Osteoblast (primary cell): ENCODE data around the gene ALOX5. TPM values are rescaled to one million over a fixed set of nuclear protein-coding genes. Genes with fewer than 3 reads are reported as not detected.

ENCODE experiments used
- DNase-seq: peaks from one replicate; pipeline ENCODE4 v3.0.0; 2011; ENCODE audit warnings: low spot score, mixed read lengths; ENCODE audit not compliant: insufficient read length; ENCODE audit errors: missing footprints
- H2AFZ ChIP-seq: 2 replicates; pipeline ENCODE4 v1.6.0; 2011; ENCODE audit warnings: mild to moderate bottlenecking, low read length
- H3K27ac ChIP-seq: 2 replicates; pipeline ENCODE4 v1.5.1; 2011; ENCODE audit warnings: mild to moderate bottlenecking, low read depth, low read length, moderate library complexity
- H3K27me3 ChIP-seq: 2 replicates; pipeline ENCODE4 v1.6.0; 2012; ENCODE audit warnings: mild to moderate bottlenecking, control low read depth, inconsistent platforms, low read length, moderate library complexity; ENCODE audit not compliant: insufficient read depth
- H3K36me3 ChIP-seq: 2 replicates; pipeline ENCODE4 v1.5.1; 2011; ENCODE audit warnings: mild to moderate bottlenecking, low read length, control low read depth, moderate library complexity; ENCODE audit not compliant: insufficient read depth
- H3K4me1 ChIP-seq: 2 replicates; pipeline ENCODE4 v1.5.1; 2011; ENCODE audit warnings: mild to moderate bottlenecking, low read length, control low read depth, moderate library complexity; ENCODE audit not compliant: insufficient read depth
- H3K4me2 ChIP-seq: 2 replicates; pipeline ENCODE4 v1.6.0; 2011; ENCODE audit warnings: mild to moderate bottlenecking, low read length; ENCODE audit not compliant: insufficient read depth
- H3K4me3 ChIP-seq: fragments of 200-600 bp; sonication (generic); 3 replicates; pipeline ENCODE4 v1.5.1; 2012; ENCODE audit warnings: mild to moderate bottlenecking, low read length, inconsistent platforms; ENCODE audit not compliant: insufficient read depth
- H3K79me2 ChIP-seq: 2 replicates; pipeline ENCODE4 v1.6.0; 2012; ENCODE audit warnings: mild to moderate bottlenecking, low read length, control low read depth, inconsistent platforms; ENCODE audit not compliant: insufficient read depth
- H3K9me3 ChIP-seq: 2 replicates; pipeline ENCODE4 v1.5.1; 2011; ENCODE audit warnings: low read depth, low read length, control low read depth
- H4K20me1 ChIP-seq: 2 replicates; pipeline ENCODE4 v1.6.0; 2012; ENCODE audit warnings: mild to moderate bottlenecking, low read length, control low read depth; ENCODE audit not compliant: insufficient read depth
- total RNA-seq: library from RNA; depleted of rRNA; stranded (reverse); fragments of >200 nt; gene quantifications from 2 replicates; pipeline ENCODE4 v1.2.3, GENCODE V29; 2012
- TF ChIP-seq, protein P1 (sequence below): IDR thresholded peaks from 2 replicates; pipeline ENCODE4 v1.5.1; 2011; ENCODE audit warnings: mild to moderate bottlenecking, low read depth, low read length, moderate library complexity; ENCODE audit errors: extremely low read depth

The ALOX5 gene
- total RNA-seq, 1 donor, result not detected

DNA sequence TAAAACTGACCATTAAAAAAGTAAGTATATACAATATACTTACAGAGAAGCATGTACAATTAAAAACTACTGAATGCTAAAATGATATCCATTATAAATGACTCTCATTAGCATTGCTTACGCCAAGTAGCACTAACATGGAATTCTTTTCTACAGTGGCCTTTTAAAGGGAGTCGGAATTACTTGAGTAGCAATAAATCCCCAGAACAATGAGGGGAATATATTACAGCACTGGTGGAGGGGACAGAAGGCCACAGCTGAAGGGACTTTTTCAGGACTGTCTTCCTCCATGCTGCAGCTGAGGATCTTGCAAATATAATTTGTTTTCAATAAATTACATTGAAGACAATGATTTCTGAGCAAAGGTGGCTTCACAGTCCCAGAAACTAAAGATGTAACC, 97.0 kb downstream of the ALOX5 start:
- TF ChIP-seq, protein P1, sequence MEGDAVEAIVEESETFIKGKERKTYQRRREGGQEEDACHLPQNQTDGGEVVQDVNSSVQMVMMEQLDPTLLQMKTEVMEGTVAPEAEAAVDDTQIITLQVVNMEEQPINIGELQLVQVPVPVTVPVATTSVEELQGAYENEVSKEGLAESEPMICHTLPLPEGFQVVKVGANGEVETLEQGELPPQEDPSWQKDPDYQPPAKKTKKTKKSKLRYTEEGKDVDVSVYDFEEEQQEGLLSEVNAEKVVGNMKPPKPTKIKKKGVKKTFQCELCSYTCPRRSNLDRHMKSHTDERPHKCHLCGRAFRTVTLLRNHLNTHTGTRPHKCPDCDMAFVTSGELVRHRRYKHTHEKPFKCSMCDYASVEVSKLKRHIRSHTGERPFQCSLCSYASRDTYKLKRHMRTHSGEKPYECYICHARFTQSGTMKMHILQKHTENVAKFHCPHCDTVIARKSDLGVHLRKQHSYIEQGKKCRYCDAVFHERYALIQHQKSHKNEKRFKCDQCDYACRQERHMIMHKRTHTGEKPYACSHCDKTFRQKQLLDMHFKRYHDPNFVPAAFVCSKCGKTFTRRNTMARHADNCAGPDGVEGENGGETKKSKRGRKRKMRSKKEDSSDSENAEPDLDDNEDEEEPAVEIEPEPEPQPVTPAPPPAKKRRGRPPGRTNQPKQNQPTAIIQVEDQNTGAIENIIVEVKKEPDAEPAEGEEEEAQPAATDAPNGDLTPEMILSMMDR, result no peak
- Histone ChIP-seq H3K4me2 (no peak overlapping the region), H3K27ac (no peak overlapping the region), H3K79me2 (peaks cover 3% of the 10 kb centered on the region), H3K4me1 (no peaks in the 10 kb centered on the region), H3K27me3 (no peaks in the 10 kb centered on the region), H4K20me1 (peaks cover 13% of the 10 kb centered on the region), H3K4me3 (no peak overlapping the region), H2AFZ (no peak overlapping the region), H3K36me3 (no peaks in the 10 kb centered on the region), H3K9me3 (no peaks in the 10 kb centered on the region)
- DNase-seq, result no peak

DNA sequence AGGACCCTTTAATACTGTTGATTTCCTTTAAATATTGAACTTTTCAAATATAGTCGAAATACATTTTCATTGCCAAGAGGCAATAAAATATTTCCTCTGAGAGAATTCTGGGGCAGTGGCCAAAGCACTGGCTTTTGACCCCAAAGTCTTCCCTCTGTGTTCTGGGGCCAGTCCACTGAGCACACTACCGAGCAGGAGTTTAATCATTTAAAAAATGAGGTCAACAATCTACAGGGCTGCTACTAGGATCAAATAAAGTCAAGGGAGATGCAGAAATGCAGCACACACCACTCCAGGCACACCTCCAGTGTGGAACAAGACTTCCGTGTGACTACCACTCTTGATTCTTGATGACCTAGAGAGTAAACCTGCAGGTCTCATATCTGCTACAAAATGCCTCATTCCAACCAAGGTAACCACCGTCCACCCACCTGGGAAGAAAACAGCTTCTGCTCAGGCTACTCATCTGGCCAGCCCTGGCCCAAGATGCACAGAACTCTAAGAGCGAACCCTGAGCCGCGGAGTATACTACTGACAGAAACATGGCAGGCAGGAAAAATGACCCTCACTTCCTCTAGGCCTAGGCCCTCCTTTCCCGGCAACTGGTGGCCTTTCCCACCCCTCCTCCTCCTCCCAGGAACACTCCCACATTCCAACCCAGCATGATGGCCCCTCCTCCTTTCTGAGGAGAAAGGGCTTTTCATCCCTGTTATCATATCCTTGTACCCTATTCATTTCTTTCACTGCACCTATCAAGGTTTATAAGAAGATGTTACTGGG, 97.7 kb downstream of the ALOX5 start:
- no peaks in the 10 kb centered on the region for H3K36me3 ChIP-seq
- H3K4me2 ChIP-seq, result no peak overlapping the region
- no peaks in the 10 kb centered on the region for H3K4me1 ChIP-seq
- H2AFZ ChIP-seq, result no peak overlapping the region
- peaks cover 3% of the 10 kb centered on the region for H3K79me2 ChIP-seq
- H3K27me3 ChIP-seq, result no peaks in the 10 kb centered on the region
- DNase-seq, result no peak
- H4K20me1 ChIP-seq, result peaks cover 13% of the 10 kb centered on the region
- H3K27ac ChIP-seq, result no peak overlapping the region
- no peaks in the 10 kb centered on the region for H3K9me3 ChIP-seq
- no peak overlapping the region for H3K4me3 ChIP-seq
- TF ChIP-seq, protein P1, result no peak

DNA sequence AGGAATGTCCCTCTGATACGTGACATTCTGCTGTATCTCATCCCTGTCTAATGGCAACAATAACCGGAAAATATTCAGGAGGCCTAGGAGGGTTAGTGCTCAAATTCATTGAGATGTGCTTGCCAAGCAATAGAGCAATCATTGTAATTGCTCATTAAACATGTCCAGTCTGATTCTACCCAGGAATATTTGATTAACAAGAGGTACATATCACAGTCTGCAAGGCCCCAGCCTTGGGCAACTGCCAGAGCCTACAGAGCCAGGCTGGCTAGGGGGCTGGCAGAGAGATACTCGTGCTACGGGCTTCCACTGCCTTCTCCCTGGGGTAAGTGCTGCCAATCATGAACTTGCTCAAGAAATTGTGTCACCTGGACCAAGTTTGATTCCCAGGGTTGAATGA, 99.1 kb downstream of the ALOX5 start:
- Histone ChIP-seq H2AFZ (no peak overlapping the region), H3K4me2 (no peak overlapping the region), H3K27me3 (no peaks in the 10 kb centered on the region), H4K20me1 (peaks cover 13% of the 10 kb centered on the region), H3K4me3 (no peak overlapping the region), H3K27ac (no peak overlapping the region), H3K4me1 (no peaks in the 10 kb centered on the region), H3K9me3 (no peaks in the 10 kb centered on the region), H3K79me2 (peaks cover 3% of the 10 kb centered on the region), H3K36me3 (no peaks in the 10 kb centered on the region)
- TF ChIP-seq, protein P1, result no peak
- DNase-seq, result no peak

DNA sequence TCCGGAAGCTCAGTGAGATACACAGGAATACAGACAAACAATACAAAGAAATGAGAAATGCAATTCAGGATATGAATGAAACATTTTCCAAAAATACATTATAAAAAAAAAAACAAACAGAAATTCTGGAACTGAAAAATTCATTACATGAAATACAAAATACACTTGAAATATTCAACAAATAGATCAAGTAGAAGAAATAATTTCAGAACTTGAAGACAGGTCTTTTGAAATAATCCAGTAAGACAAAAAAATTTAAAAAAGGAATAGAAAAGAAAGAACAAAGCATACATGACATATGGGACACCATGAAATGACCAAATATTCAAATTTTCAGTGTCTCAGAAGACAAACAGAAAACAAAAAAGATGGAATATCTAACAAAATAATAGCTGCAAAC, 102.5 kb downstream of the ALOX5 start:
- H3K4me1 ChIP-seq, result no peaks in the 10 kb centered on the region
- no peak overlapping the region for H3K4me2 ChIP-seq
- H3K9me3 ChIP-seq, result no peaks in the 10 kb centered on the region
- H3K27me3 ChIP-seq, result no peaks in the 10 kb centered on the region
- peaks cover 3% of the 10 kb centered on the region for H4K20me1 ChIP-seq
- TF ChIP-seq, protein P1, result no peak
- no peaks in the 10 kb centered on the region for H3K36me3 ChIP-seq
- no peak overlapping the region for H3K27ac ChIP-seq
- no peak for DNase-seq
- H2AFZ ChIP-seq, result no peak overlapping the region
- H3K4me3 ChIP-seq, result no peak overlapping the region
- no peaks in the 10 kb centered on the region for H3K79me2 ChIP-seq
